WERI-Rb-1 (cell line): Measurements from ENCODE around the gene THTPA.
A peak's percentile ranks its signal among the peaks of the same experiment; 100 is the strongest.
"Not testable (repeated sequence)": the region's sequence is repeated elsewhere in the genome, so short reads cannot be mapped to it uniquely, and the experiment has no call there.

Source experiments
- DNase-seq: peaks from one replicate; pipeline ENCODE4 v3.0.0-alpha.2; 2020
- H3K27ac ChIP-seq: fragments of 250-450 bp; sonication (Bioruptor Pico); 2 replicates; pipeline ENCODE4 v1.5.1; 2020; ENCODE audit warnings: mild to moderate bottlenecking, moderate library complexity
- H3K27me3 ChIP-seq: fragments of 250-450 bp; sonication (Bioruptor Pico); 2 replicates; pipeline ENCODE4 v1.5.1; 2021; ENCODE audit warnings: mild to moderate bottlenecking, low read depth, moderate library complexity; ENCODE audit not compliant: insufficient read depth, severe bottlenecking
- H3K36me3 ChIP-seq: fragments of 250-450 bp; sonication (Bioruptor Pico); 2 replicates; pipeline ENCODE4 v1.5.1; 2020; ENCODE audit warnings: mild to moderate bottlenecking, moderate library complexity
- H3K4me3 ChIP-seq: 2 replicates; pipeline ENCODE4 v1.5.1; 2011; ENCODE audit warnings: low read depth, mild to moderate bottlenecking, control low read depth, low read length
- H3K9me3 ChIP-seq: fragments of 250-450 bp; sonication (Bioruptor Pico); 2 replicates; pipeline ENCODE4 v1.5.1; 2021; ENCODE audit warnings: mild to moderate bottlenecking, moderate library complexity; ENCODE audit not compliant: severe bottlenecking
- CTCF ChIP-seq: IDR thresholded peaks from 2 replicates; pipeline ENCODE4 v1.5.1; 2011; ENCODE audit warnings: low read depth, mild to moderate bottlenecking, control low read depth, inconsistent platforms, low read length

Gene THTPA

DNA sequence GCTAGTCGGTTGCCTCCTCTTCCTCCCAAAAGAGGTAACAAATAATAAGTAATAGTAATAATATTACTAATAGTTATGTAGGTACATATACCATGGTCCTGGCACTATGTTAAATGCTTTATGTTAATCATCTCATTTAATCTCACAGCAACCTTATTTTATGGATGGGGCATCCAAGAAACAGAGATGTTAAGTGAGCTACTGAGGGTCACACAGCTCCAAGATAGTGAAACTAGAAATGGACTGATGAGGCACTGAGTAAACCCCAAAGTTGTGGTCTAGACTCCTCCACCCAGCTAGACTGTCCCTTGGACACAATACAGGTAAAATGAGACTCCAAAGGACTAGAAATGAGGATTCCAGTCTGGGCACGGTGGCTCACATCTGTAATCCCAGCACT is 19.6 kb upstream of the THTPA start:
- DNase-seq = no peak
- H3K9me3 ChIP-seq = no peaks in the 10 kb centered on the region
- H3K27me3 ChIP-seq = no peaks in the 10 kb centered on the region
- no peak overlapping the region for H3K4me3 ChIP-seq
- H3K27ac ChIP-seq = no peak overlapping the region
- H3K36me3 ChIP-seq = no peaks in the 10 kb centered on the region
- no peak for TF ChIP-seq CTCF

- H3K27ac ChIP-seq, H3K27me3 ChIP-seq, H3K36me3 ChIP-seq, H3K4me3 ChIP-seq, H3K9me3 ChIP-seq, DNase-seq: not testable (repeated sequence)
Measured at GRCh38 chr14:23536906-23537305, 19.2 kb upstream of the THTPA start.

GRCh38 chr14:23537351-23538049 is 18.6 kb upstream of the THTPA start:
- peak; percentile 80 for DNase-seq
- no peaks in the 10 kb centered on the region for H3K9me3 ChIP-seq
- H3K4me3 ChIP-seq = no peak overlapping the region; the same call in 1 of the 2 replicates
- no peak for TF ChIP-seq CTCF
- peak overlapping the region; percentile 76 for H3K27ac ChIP-seq
- H3K27me3 ChIP-seq = no peaks in the 10 kb centered on the region
- no peaks in the 10 kb centered on the region for H3K36me3 ChIP-seq

DNA sequence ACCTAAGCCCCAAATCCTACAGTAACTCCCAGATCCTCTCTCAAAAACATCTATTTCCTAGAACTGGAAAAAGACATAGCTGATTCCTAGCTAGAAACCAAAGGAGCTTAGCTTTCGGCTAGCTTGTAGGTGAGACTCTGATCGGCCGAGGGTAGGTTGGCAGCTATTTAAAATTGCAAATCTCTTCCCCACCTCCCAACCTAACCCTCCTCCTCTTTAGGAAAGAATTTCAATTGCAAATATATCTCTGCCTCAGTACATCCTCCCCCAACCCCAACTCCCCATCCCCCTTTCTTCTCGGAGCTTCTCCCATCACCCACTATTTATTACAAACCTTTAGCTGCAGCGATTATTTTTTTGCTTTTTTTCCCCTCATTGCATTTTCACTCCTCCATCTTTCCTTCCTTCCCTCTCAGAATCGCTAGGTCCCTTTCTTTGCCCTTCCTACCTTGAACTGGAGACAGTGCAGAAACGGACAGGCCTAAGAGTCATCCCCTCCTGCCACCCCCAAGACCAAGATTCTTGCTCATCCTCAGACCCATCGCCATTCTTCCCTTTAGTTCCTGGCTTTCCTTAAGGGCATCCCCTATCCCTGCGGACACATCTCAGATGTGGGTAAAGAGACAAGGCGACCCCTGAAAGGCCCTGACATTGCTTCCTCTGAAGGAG is 17.9 kb upstream of the THTPA start:
- Histone ChIP-seq H3K27ac (peak overlapping the region; percentile 76), H3K4me3 (peak overlapping the region; percentile 17), H3K27me3 (no peaks in the 10 kb centered on the region), H3K36me3 (no peaks in the 10 kb centered on the region; the same call in 1 of the 2 replicates), H3K9me3 (no peaks in the 10 kb centered on the region)
- DNase-seq = no peak
- no peak for TF ChIP-seq CTCF

DNA sequence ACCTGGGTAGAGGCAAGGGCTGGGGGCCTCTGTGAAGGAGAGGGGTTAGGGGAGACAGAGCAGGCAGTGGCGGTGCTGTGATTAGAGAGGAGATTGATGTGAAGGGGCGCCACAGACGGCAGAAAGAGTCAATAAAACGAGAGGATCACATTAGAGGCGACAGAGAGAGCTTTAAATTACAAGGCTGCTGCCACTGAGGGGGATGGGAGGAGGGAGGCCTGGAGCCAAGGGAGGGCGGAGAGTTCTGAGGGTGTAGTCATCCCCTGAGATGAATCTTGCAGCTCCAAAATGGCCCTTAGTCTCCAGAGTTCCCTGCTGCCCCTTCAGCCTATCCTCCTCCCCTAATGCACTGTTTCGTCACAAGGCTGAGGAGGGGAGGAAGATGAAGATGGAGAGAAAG is 17.3 kb upstream of the THTPA start:
- no peak for TF ChIP-seq CTCF
- Histone ChIP-seq H3K27me3 (no peaks in the 10 kb centered on the region), H3K36me3 (no peaks in the 10 kb centered on the region; the same call in 1 of the 2 replicates), H3K27ac (peak overlapping the region; percentile 76), H3K4me3 (peak overlapping the region; percentile 3; the same call in 1 of the 2 replicates), H3K9me3 (no peaks in the 10 kb centered on the region)
- peak; percentile 79 for DNase-seq

- Histone ChIP-seq H3K9me3 (no peaks in the 10 kb centered on the region), H3K36me3 (no peaks in the 10 kb centered on the region; the same call in 1 of the 2 replicates), H3K27ac (peak overlapping the region; percentile 76), H3K27me3 (no peaks in the 10 kb centered on the region), H3K4me3 (no peak overlapping the region)
- DNase-seq = peak; percentile 75
- TF ChIP-seq CTCF = peak; percentile 83
Measured at GRCh38 chr14:23539248-23540140, 16.6 kb upstream of the THTPA start.
